Activated naive CD4-positive, alpha-beta T cell treated with anti-CD3 and anti-CD28 coated beads, Interleukin-2, amount 50 U/mL, for 24 hours (primary cell): ENCODE measurements around the gene PHACTR1.
"Not testable (repeated sequence)": the region's sequence is repeated elsewhere in the genome, so short reads cannot be mapped to it uniquely, and the experiment has no call there.

ENCODE experiments used
- H3K27ac Mint-ChIP-seq: one replicate; pipeline ENCODE4 v1.8.0; 2021; ENCODE audit warnings: mild to moderate bottlenecking, mixed read lengths
- H3K27me3 Mint-ChIP-seq: one replicate; pipeline ENCODE4 v1.8.0; 2021; ENCODE audit warnings: mixed read lengths
- H3K36me3 Mint-ChIP-seq: one replicate; pipeline ENCODE4 v1.8.0; 2021; ENCODE audit warnings: mixed read lengths
- H3K4me1 Mint-ChIP-seq: one replicate; pipeline ENCODE4 v1.8.0; 2021; ENCODE audit warnings: mixed read lengths
- H3K4me3 Mint-ChIP-seq: one replicate; pipeline ENCODE4 v1.8.0; 2021; ENCODE audit warnings: mild to moderate bottlenecking, mixed read lengths
- H3K9me3 Mint-ChIP-seq: one replicate; pipeline ENCODE4 v1.8.0; 2021; ENCODE audit warnings: mixed read lengths

The PHACTR1 gene

DNA sequence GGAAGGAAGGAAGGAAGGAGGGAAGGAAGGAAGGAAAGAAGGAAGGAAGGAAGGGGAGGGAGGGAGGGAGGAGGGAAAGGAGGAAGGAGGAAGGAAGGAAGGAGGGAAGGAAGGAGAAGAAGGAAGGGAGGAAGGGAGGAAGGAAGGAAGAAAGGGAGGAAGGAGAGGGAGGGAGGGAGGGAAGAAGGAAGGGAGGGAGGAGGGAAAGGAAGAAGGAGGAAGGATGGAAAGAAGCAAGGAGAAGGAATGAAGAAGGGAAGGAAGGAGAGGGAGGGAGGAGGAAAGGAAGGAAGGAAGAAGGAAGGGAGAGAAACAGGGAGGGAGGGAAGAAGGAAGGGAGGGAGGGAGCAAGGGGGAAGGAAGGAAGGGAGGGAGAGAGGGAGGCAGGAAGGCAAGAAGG, 204.9 kb downstream of the PHACTR1 start:
- Mint-ChIP-seq H3K27me3 (peaks cover 11% of the 10 kb centered on the region), H3K4me3 (no peak overlapping the region), H3K36me3 (no peaks in the 10 kb centered on the region), H3K27ac (no peak overlapping the region), H3K9me3 (no peaks in the 10 kb centered on the region), H3K4me1 (no peaks in the 10 kb centered on the region)

DNA sequence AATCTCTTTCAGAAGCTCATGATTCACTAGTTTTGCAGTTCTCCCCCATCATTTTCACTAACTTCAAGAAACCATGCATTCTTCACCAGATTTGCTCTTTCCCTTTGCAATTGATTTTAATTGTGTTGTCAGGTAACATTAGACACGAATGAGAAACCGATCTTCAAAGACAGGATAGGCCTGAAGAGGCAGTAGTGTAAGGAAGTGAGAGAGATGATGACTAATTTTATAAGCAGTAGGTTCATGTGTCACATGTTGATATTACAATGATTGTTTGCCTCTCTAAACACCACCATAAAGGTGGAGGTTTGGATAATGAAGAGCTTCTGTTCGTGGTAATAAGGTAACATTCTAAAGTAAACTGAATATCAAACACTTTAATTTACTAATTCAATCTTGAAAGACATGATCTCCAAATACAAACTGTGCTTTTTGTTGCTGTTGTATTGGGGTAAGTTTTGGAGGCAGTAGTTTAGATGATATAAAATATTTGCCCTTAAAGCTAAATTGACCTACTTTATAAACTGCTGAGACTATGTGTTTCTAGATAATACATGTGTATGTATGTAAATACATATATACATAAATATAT, 207.2 kb downstream of the PHACTR1 start:
- Mint-ChIP-seq H3K9me3 (no peaks in the 10 kb centered on the region), H3K4me3 (no peak overlapping the region), H3K4me1 (no peaks in the 10 kb centered on the region), H3K27ac (no peak overlapping the region), H3K27me3 (peaks cover 13% of the 10 kb centered on the region), H3K36me3 (no peaks in the 10 kb centered on the region)

DNA sequence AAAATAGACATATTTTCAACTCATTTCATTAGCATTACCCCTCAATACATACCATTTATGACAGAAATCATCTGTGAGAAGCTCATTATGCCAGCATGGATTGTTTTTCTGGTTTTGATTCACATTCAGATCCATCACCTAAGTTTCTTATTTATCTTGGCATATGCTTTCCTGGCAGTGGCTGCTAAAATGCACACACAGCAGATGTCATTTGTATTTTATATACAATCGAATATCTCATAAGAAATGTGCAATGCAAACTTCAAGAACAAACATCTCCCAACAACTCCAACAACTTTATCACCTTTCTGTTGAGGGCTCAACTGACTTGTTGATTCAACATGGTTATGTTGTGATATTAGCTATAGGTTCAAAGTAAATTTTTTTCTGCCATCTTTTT, 208.3 kb downstream of the PHACTR1 start:
- no peaks in the 10 kb centered on the region for H3K9me3 Mint-ChIP-seq
- no peaks in the 10 kb centered on the region for H3K36me3 Mint-ChIP-seq
- no peak overlapping the region for H3K27ac Mint-ChIP-seq
- H3K27me3 Mint-ChIP-seq, result peaks cover 15% of the 10 kb centered on the region
- no peaks in the 10 kb centered on the region for H3K4me1 Mint-ChIP-seq
- no peak overlapping the region for H3K4me3 Mint-ChIP-seq

DNA sequence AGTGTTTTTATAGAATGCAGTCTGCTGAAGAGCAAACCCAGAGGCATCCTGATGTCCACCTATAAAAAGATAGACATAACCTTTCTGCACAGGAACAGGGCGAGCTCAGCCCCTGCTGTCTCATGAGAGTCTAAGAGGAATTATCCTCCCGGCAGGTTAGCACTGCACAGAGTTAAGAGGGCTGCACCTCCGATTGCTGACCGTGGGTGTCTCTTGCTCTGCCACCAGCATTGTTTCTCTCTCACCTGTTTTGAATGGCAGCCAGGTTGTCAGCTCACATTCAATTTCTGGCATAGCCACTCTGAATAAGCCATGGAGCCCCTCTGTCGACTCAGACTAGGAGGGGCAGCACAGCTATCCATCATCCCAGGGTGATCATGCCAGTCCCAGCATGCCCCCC, 211.2 kb downstream of the PHACTR1 start:
- Mint-ChIP-seq H3K4me1 (no peaks in the 10 kb centered on the region), H3K4me3 (no peak overlapping the region), H3K36me3 (no peaks in the 10 kb centered on the region), H3K27ac (no peak overlapping the region), H3K27me3 (peaks cover 11% of the 10 kb centered on the region), H3K9me3 (no peaks in the 10 kb centered on the region)

DNA sequence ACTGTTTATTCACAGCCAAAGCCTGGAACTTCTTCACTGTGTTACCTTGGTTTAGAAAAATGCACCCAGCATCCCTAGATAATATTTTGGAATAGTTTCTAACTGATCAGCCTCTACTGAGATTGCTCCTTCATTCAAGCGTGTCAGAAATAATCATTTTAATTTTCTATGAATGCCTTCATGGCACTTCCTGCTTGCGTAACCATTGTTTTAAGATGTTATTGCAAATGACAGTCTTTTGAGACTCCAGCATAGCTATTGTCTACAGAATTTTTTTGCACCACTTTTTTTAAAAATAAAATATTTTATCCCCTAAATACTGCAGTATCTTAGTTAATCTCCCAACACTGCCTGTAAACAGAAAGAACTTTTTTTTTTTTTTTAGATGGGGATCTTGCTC, 213.1 kb downstream of the PHACTR1 start:
- no peak overlapping the region for H3K27ac Mint-ChIP-seq
- H3K9me3 Mint-ChIP-seq, result no peaks in the 10 kb centered on the region
- H3K4me1 Mint-ChIP-seq, result no peaks in the 10 kb centered on the region
- H3K4me3 Mint-ChIP-seq, result no peak overlapping the region
- H3K36me3 Mint-ChIP-seq, result no peaks in the 10 kb centered on the region
- H3K27me3 Mint-ChIP-seq, result peaks cover 9% of the 10 kb centered on the region

DNA sequence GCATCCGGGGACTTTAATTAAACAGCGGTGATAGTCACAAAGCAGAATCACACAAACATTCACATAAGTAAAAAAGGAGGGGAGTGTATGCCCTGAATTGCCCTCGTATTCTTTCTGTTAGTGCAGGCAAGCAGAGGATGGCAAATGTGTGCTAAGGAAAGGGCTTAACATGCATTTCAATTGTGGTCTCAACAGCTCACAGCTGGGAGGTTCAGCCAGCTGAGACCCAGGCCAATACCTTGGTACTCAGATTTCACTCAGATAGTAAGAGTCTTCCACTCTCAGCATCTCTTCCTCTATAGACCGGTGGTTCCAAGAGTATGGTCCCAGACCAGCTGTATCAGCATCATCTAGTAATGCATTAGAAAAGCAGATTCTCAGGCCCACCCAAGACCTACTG, 215.1 kb downstream of the PHACTR1 start:
- Mint-ChIP-seq H3K27me3 (peaks cover 3% of the 10 kb centered on the region), H3K4me1 (no peaks in the 10 kb centered on the region), H3K36me3 (no peaks in the 10 kb centered on the region), H3K4me3 (no peak overlapping the region), H3K9me3 (no peaks in the 10 kb centered on the region), H3K27ac (no peak overlapping the region)

DNA sequence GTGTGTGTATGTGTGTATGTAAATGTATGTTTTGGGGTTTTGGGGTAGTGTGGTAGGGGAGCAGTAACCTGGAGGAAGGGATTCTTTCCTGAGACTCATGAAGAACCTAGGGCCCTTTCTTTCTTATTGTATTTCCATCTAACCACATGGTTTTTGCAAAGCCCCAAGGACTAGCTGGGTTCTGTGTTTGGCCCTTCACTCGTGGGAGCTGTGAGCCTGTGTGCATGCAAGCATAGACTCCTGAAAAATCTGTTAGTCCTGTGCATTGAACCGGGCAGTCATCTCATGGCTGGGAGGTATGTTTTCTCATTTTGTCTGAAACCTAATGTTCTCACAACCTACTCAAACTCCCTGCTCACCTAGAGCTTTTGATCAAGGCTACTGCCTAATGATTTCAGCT, 219.1 kb downstream of the PHACTR1 start:
- Mint-ChIP-seq H3K27ac (no peak overlapping the region), H3K9me3 (no peaks in the 10 kb centered on the region), H3K27me3 (peaks cover 5% of the 10 kb centered on the region), H3K4me3 (no peak overlapping the region), H3K4me1 (no peaks in the 10 kb centered on the region), H3K36me3 (no peaks in the 10 kb centered on the region)

DNA sequence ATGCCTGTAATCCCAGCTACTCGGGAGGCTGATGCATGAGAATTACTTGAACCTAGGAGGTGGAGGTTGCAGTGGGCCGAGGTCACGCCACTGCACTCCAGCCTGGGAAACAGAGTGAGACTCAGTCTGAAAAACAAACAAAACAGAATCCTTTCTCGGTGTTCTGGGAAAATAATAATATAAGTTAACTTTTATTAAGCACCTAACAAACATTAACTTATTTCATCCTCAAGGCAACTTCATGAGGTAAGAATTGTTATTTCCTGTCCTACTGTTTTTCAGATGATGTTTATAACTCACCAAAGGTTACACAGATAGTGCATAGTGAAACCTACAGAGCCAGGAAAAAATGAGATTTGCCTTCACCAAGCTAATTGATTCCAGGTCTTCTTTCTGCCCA, 221.4 kb downstream of the PHACTR1 start:
- Mint-ChIP-seq H3K27me3 (peaks cover 5% of the 10 kb centered on the region), H3K9me3 (no peaks in the 10 kb centered on the region)

DNA sequence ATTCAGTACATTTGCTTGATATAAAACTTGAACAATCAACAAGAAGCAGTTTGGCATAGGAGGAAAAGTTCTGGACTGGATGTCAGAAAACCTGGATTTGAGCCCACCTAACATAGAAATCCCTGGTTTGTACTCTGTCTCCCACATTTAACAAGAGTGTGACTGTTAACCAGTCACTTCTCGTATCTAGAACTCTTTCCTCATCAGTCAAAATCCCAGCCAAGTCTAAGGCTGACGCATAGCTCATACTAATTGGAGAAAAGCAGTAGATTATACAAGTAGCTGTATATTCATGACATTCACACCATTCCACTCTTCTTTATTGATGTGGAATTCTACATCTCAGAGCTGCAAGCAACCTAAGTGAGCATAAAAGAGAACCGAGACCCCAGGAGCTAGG, 222.7 kb downstream of the PHACTR1 start:
- no peaks in the 10 kb centered on the region for H3K36me3 Mint-ChIP-seq
- H3K4me3 Mint-ChIP-seq, result no peak overlapping the region
- no peaks in the 10 kb centered on the region for H3K9me3 Mint-ChIP-seq
- no peak overlapping the region for H3K27ac Mint-ChIP-seq
- peaks cover 4% of the 10 kb centered on the region for H3K27me3 Mint-ChIP-seq
- H3K4me1 Mint-ChIP-seq, result peaks cover 4% of the 10 kb centered on the region

More for the DNA sequence above, 221.4 kb downstream of the PHACTR1 start:
- Mint-ChIP-seq H3K36me3 (no peaks in the 10 kb centered on the region), H3K4me3 (no peak overlapping the region), H3K27ac (no peak overlapping the region), H3K4me1 (peaks cover 4% of the 10 kb centered on the region)

DNA sequence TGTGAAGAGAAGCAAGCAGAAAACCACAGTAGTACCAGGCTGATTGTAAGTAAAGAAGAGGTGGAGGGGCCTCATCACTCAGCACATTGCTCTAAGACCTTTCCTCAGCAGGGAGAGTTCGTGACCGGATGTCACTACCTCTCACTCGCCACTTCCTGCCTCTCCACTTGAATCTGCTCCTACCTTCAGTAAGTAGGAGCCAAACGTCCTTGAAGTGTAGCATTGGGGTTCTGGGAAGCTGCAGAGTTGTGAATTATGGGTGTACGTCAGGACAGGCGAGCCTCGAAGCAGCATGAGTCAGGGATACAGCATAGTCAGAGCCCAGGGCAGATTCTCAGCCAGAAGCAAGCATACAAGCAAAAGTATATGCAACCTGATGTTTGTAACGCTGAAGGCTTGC, 224.9 kb downstream of the PHACTR1 start:
- H3K4me3 Mint-ChIP-seq, result no peak overlapping the region
- peaks cover 9% of the 10 kb centered on the region for H3K27me3 Mint-ChIP-seq
- H3K36me3 Mint-ChIP-seq, result no peaks in the 10 kb centered on the region
- H3K9me3 Mint-ChIP-seq, result no peaks in the 10 kb centered on the region
- H3K27ac Mint-ChIP-seq, result no peak overlapping the region
- H3K4me1 Mint-ChIP-seq, result peaks cover 4% of the 10 kb centered on the region

DNA sequence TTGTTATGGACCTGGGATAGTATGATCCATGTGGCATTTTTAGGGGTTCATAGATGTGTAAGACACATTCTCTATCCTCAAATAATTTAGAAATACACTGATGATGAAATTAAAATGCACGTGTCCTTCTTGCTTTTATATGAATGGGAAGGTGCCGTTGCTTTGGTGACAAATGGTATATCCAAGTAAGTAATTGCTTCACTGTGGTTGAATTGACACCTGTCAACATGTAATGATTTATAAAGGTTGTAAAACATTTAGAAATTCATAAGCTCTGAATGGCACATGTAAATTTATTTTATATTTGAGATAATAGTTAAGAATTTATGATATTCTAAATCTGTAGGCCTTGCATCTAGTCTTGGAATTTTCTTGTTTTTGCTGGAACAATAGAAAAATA, 227.0 kb downstream of the PHACTR1 start:
- H3K36me3 Mint-ChIP-seq, result no peaks in the 10 kb centered on the region

DNA sequence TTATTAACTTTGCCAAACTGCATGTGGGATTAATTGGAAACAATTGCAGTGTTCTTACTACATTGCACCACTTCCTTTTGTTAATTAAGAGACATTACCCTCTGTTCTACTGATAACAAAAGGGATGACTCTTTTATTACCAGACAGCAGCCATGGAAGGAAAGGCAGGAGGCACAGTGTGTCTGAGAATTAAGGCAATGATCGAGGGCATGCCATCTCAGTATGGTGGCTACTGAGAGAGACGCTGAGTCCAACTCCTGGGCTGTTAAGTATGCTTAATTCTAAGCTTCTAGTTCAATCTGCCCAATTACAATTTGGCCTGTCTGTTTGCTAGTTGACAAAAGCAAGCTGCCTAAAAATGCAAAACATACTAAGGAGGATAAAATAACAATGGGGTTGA, 227.4 kb downstream of the PHACTR1 start:
- H3K27me3 Mint-ChIP-seq, result peaks cover 5% of the 10 kb centered on the region
- no peak overlapping the region for H3K4me3 Mint-ChIP-seq
- H3K36me3 Mint-ChIP-seq, result no peaks in the 10 kb centered on the region
- no peak overlapping the region for H3K27ac Mint-ChIP-seq
- peaks cover 4% of the 10 kb centered on the region for H3K4me1 Mint-ChIP-seq
- H3K9me3 Mint-ChIP-seq, result no peaks in the 10 kb centered on the region

More for the DNA sequence above, 227.0 kb downstream of the PHACTR1 start:
- H3K27ac Mint-ChIP-seq, result no peak overlapping the region
- no peaks in the 10 kb centered on the region for H3K9me3 Mint-ChIP-seq
- peaks cover 4% of the 10 kb centered on the region for H3K4me1 Mint-ChIP-seq
- H3K27me3 Mint-ChIP-seq, result peaks cover 8% of the 10 kb centered on the region
- H3K4me3 Mint-ChIP-seq, result no peak overlapping the region

DNA sequence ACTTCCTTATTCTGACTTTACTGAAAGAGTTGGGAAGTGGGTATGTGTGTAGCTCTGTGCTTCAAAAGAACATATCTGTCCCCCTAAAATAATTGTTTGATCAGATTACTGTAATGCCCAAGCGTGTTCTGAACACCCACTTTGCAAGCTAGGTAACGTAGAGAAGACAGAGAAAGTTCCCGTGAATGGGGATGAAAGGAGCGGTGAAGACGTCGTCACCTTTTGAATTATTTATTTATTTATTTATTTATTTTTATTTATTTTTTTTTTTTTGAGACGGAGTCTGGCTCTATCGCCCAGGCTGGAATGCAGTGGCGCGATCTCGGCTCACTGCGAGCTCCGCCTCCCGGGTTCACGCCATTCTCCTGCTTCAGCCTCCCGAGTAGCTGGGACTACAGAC, 228.0 kb downstream of the PHACTR1 start:
- not testable (repeated sequence) for H3K9me3 Mint-ChIP-seq, H3K4me1 Mint-ChIP-seq, H3K36me3 Mint-ChIP-seq, H3K27me3 Mint-ChIP-seq, H3K27ac Mint-ChIP-seq, H3K4me3 Mint-ChIP-seq

DNA sequence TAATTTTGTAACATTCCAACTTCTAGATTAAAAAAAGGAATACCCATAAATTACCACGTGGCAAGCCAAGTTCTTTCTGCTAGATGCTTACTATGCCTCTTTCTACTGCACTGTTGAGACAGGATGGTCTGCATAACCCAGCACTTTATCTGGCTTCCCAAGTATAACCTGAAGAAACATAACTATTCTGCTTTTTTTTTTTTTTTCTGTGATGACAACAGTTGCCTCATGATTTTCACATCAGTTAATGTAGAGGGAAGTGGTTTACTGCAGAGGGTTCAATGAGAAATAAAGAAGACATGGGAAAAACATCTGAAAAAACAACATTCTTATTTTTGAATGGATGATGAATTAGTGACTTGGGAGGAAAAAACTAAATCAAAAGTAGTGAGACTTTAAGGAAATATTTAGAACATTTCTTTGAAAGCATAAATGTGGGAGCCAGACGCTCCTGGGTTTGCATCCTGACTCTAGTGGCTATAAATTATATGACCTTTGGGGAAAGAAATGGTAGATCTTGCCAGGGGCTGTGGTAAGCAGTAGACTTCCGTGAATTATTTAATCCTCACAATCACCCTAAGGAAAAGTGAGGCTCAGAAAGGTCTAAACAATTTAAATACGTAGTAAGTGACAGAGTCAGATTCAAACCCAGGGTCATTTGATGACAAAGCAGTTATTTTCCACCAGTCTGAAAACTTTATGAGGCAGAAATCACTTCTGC, 230.7 kb downstream of the PHACTR1 start:
- Mint-ChIP-seq H3K4me1 (no peaks in the 10 kb centered on the region), H3K36me3 (no peaks in the 10 kb centered on the region), H3K9me3 (no peaks in the 10 kb centered on the region), H3K27ac (no peak overlapping the region), H3K4me3 (no peak overlapping the region), H3K27me3 (peaks cover 7% of the 10 kb centered on the region)

DNA sequence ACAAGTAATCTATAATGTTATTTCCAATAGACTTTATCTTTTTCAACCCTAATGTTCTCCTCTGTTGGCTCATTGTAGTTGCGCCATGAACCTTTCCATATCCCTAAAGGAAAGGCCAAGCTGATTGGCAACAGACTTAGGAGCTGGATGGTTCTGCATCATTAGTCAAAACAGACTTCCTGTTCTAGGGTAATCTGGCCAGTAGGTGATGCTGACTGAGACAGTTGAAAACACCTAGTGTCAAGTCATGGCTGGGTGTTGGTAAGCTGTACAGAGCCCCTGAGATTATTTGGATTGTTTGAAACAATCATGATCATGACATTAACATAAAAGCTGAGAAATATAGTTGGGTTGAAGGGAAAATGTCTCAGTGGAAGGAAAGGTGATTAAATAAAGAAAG, 231.4 kb downstream of the PHACTR1 start:
- H3K27ac Mint-ChIP-seq, result no peak overlapping the region

DNA sequence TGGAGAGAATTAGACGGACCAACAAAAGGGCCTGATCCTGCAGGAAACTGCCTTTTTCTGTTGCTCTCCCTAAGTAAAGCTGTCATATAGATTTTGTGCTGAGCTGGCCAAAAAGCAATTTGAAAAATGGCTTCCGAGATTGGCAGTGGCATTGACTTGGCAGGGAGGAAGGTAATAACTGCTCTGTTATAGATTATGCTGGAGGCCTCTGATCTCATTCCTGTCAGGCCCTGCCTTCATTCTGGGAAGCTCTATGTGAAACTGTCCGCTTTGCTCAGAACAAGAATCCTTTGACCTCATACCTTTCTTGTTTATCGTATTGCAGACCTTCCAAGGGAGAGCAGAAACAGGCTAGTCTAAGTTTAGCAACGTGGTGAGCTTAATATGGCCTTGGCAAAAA, 234.4 kb downstream of the PHACTR1 start:
- H3K27me3 Mint-ChIP-seq, result peaks cover 13% of the 10 kb centered on the region
- no peak overlapping the region for H3K27ac Mint-ChIP-seq
- H3K4me3 Mint-ChIP-seq, result no peak overlapping the region
- H3K9me3 Mint-ChIP-seq, result no peaks in the 10 kb centered on the region
- peaks cover 3% of the 10 kb centered on the region for H3K4me1 Mint-ChIP-seq
- H3K36me3 Mint-ChIP-seq, result no peaks in the 10 kb centered on the region

More for the DNA sequence above, 231.4 kb downstream of the PHACTR1 start:
- peaks cover 8% of the 10 kb centered on the region for H3K27me3 Mint-ChIP-seq
- no peak overlapping the region for H3K4me3 Mint-ChIP-seq
- no peaks in the 10 kb centered on the region for H3K4me1 Mint-ChIP-seq
- no peaks in the 10 kb centered on the region for H3K36me3 Mint-ChIP-seq
- H3K9me3 Mint-ChIP-seq, result no peaks in the 10 kb centered on the region

DNA sequence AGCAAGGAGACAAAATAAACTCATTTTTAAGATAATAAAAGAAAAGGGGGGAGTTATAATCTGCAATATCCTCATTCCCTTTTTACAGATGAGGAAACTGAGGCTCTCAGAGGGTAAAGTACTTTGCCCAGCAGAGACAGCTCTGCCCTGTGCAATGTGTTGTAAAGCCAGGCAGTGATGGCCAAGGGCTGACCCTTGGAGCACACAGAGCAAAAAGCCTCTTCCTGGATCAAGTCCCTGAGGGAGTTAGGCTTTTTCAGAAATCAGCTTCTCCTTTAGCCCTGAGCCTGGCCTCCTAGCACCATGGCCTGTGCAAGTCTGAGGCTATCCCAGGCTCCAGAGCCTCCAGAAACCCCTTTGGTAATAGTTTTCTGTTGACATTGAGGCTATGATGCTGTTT, 234.8 kb downstream of the PHACTR1 start:
- Mint-ChIP-seq H3K4me1 (peaks cover 8% of the 10 kb centered on the region), H3K4me3 (no peak overlapping the region), H3K9me3 (no peaks in the 10 kb centered on the region), H3K36me3 (no peaks in the 10 kb centered on the region), H3K27me3 (peaks cover 18% of the 10 kb centered on the region), H3K27ac (no peak overlapping the region)
